Type B pancreatic cell (in vitro differentiated cells): ENCODE data around the gene PRKCE. TPM values are rescaled to one million over a fixed set of nuclear protein-coding genes. Genes with fewer than 3 reads are reported as not detected.

Source experiments
- DNase-seq: peaks from one replicate; pipeline ENCODE4 v3.0.0; 2021; ENCODE audit warnings: mixed read lengths; ENCODE audit not compliant: unreplicated experiment; ENCODE audit errors: extremely low spot score
- H3K27ac Mint-ChIP-seq: 2 replicates; pipeline ENCODE4 v1.8.0; 2021; ENCODE audit warnings: mild to moderate bottlenecking, mixed read lengths
- H3K27me3 Mint-ChIP-seq: 2 replicates; pipeline ENCODE4 v1.8.0; 2021; ENCODE audit warnings: mixed read lengths
- H3K36me3 Mint-ChIP-seq: 2 replicates; pipeline ENCODE4 v1.8.0; 2021; ENCODE audit warnings: mixed read lengths
- H3K4me1 Mint-ChIP-seq: one replicate; pipeline ENCODE4 v1.8.0; 2021; ENCODE audit warnings: mixed read lengths; ENCODE audit not compliant: unreplicated experiment
- H3K4me3 Mint-ChIP-seq: 2 replicates; pipeline ENCODE4 v1.8.0; 2021; ENCODE audit warnings: mild to moderate bottlenecking, mixed read lengths
- H3K9me3 Mint-ChIP-seq: 2 replicates; pipeline ENCODE4 v1.8.0; 2021; ENCODE audit warnings: mixed read lengths
- CTCF ChIP-seq: fragments of 200-600 bp; sonication (generic); conservative IDR thresholded peaks from 2 replicates; pipeline ENCODE4 v1.5.0; 2021; ENCODE audit warnings: antibody characterized with exemption, mild to moderate bottlenecking
- total RNA-seq: library from RNA; stranded (reverse); gene quantifications from 2 replicates; pipeline ENCODE4 v1.2.1, GENCODE V29; 2021; ENCODE audit warnings: low replicate concordance

PRKCE gene
- total RNA-seq, 1 donor from 2014 or later: 21.2 TPM

GRCh38 chr2:45988879-45989278 is 337.4 kb downstream of the PRKCE start:
- H3K27me3 Mint-ChIP-seq: no peaks in the 10 kb centered on the region
- no peaks in the 10 kb centered on the region for H3K9me3 Mint-ChIP-seq
- no peak for TF ChIP-seq CTCF
- H3K36me3 Mint-ChIP-seq: peaks cover 13% of the 10 kb centered on the region
- H3K4me1 Mint-ChIP-seq: peaks cover 15% of the 10 kb centered on the region
- no peak for DNase-seq
- H3K4me3 Mint-ChIP-seq: no peak overlapping the region
- H3K27ac Mint-ChIP-seq: no peak overlapping the region

- TF ChIP-seq CTCF: no peak
- Mint-ChIP-seq H3K27ac (no peak overlapping the region), H3K36me3 (peaks cover 13% of the 10 kb centered on the region), H3K4me1 (peaks cover 15% of the 10 kb centered on the region), H3K27me3 (no peaks in the 10 kb centered on the region), H3K9me3 (no peaks in the 10 kb centered on the region), H3K4me3 (no peak overlapping the region)
- no peak for DNase-seq
Observed at GRCh38 chr2:45990131-45990530, 338.7 kb downstream of the PRKCE start.

DNA sequence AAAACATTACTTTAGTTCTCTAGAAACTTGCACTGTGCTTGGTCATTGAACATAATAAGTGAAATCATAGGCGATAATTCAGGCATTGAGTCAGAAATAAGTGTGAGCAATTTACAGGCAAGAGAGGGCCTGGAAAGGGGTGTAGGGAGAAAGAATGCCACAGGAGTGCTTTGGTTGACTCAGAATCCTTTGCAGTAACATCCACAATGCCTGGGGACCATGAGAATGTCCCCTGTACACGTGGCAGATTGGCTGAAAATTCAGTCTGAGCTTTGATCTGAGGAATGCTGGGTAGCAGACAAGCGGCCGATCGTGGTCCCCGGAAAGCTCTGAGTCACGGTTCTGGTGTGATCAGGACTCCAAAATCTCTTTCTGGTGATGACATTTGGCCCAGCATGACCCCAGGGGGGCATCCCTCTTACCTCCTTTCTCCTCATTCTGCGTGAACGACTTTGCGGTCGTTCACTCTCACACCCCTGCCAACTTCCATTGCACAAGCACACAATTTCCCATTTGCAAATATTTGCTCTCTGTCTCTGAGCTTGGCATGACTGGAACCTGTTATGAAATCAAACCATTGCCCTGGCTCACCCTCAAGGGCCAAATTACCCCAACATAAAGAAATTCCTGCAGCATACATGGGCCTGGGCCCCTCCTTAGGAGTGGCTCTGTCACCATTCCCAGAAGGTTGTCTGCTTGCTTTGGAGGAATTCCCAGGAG is 340.7 kb downstream of the PRKCE start:
- peaks cover 5% of the 10 kb centered on the region for H3K4me1 Mint-ChIP-seq
- H3K27me3 Mint-ChIP-seq: no peaks in the 10 kb centered on the region
- no peaks in the 10 kb centered on the region for H3K36me3 Mint-ChIP-seq
- TF ChIP-seq CTCF: no peak
- no peaks in the 10 kb centered on the region for H3K9me3 Mint-ChIP-seq
- H3K4me3 Mint-ChIP-seq: no peak overlapping the region
- H3K27ac Mint-ChIP-seq: peak overlapping the region; percentile 46
- DNase-seq: no peak

DNA sequence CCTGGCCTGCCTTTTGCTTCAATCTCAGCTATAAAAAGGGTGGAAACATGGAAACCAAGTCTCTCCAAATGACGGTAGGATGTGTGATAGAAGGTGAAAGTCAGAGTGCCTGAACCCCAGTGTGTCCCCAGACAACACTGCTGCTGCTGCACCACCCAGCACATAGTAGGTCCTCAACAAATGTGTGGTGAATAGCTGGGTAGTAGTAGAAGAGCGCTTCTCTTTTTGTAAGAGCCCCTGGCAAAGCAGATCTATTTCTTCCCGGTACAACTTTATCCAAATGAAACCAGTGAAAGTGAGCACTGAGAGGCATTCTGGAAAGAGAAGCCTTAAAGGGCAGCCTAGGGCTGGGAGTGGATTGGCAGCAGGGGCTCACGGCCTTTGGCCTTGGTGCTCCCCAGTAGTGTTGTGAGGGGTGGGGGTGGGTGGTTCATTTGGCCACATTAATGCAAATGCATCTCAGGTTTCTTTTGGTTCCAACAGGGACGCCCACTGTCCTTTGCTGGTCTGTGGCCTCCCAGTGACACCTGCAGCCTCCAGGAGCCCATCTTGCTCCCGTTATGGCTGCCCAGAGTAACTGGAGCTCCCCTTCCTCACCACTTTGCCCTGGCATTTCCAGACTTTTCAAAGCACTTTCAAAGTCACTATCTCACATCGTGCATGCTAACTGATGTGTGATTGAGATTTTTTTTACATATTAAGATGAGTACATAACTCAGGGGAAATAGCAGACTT is 341.4 kb downstream of the PRKCE start:
- DNase-seq: no peak
- H3K36me3 Mint-ChIP-seq: peaks cover 1% of the 10 kb centered on the region
- no peaks in the 10 kb centered on the region for H3K27me3 Mint-ChIP-seq
- H3K4me3 Mint-ChIP-seq: no peak overlapping the region
- peak overlapping the region; percentile 45 for H3K27ac Mint-ChIP-seq
- peaks cover 5% of the 10 kb centered on the region for H3K4me1 Mint-ChIP-seq
- TF ChIP-seq CTCF: no peak
- peaks cover 2% of the 10 kb centered on the region for H3K9me3 Mint-ChIP-seq

DNA sequence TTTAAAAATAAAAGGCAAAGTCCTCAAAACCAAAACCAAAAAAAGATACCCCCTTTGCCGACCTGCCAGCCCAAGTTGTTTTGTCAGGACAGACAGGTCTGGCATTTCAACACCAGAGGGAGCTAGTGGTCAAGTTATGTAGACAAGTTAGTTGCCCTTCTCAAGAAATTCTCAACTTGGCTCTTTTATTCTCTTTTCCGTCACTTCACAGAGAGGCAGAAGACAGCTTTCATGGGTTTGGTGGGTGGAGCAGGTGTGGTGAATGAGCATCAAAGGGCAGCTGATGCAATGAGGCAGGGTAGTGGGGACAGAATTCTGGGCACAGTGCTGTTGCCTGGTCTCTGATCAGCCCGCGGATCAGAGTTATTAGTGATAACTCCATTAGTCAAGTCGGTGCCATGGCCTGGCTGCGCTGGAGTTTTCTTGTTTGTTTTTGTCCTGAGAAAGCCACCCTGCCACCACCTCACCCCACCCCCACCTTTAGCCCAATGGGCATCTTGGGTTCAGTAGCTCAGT is 342.1 kb downstream of the PRKCE start:
- no peak for DNase-seq
- H3K36me3 Mint-ChIP-seq: peaks cover 4% of the 10 kb centered on the region
- TF ChIP-seq CTCF: peak; percentile 87
- peaks cover 5% of the 10 kb centered on the region for H3K4me1 Mint-ChIP-seq
- H3K4me3 Mint-ChIP-seq: peak overlapping the region; percentile 49
- H3K27ac Mint-ChIP-seq: peak overlapping the region; percentile 45
- H3K9me3 Mint-ChIP-seq: peaks cover 6% of the 10 kb centered on the region
- H3K27me3 Mint-ChIP-seq: no peaks in the 10 kb centered on the region
